A549 (cell line): ENCODE results near the gene AGXT2. TPM values are rescaled to one million over a fixed set of nuclear protein-coding genes. Genes with fewer than 3 reads are reported as not detected.

Source experiments
- ATAC-seq, 2 experiments: fragments of 200-7000 bp in 1 of 2; fragments of >200 bp in 1 of 2; cut with Nextera tagmentation in 1 of 2; cut with Tn5 transposase in 1 of 2; 3 replicates each; pipeline versions ENCODE4 v1.8.0 to v1.9.1; 2018 to 2020; ENCODE audit warnings: mild to moderate bottlenecking in 1 of 2, moderate library complexity in 1 of 2
- CTCF ChIA-PET: fragments of 300-600 bp; sonication (Branson Sonifier 250); formaldehyde crosslinking; extraction: SDS; loops from one replicate; lab custom pipeline; 2021; ENCODE audit warnings: antibody characterized with exemption, inconsistent platforms; lab: Yijun Ruan, JAX
- POLR2A ChIA-PET: fragments of 350-600 bp; formaldehyde crosslinking; extraction: SDS; loops from one replicate; lab custom pipeline; 2021; ENCODE audit warnings: antibody characterized with exemption, inconsistent platforms; lab: Yijun Ruan, JAX
- DNase-seq, 2 experiments: peaks; one replicate each; pipeline versions ENCODE4 v3.0.0 to v3.0.0-alpha.2; 2011 to 2016; ENCODE audit warnings: low read depth in 1 of 2, low spot score in 1 of 2
- FAIRE-seq: peaks from 2 replicates; lab custom pipeline; 2011; peaks lifted over from hg19 to GRCh38; lab: Jason Lieb, UNC
- H3K27ac ChIP-seq, 2 experiments: fragments of >200 bp; sonication (Bioruptor Twin); formaldehyde crosslinking; 3 replicates each; pipeline ENCODE4 v1.5.1; 2016 to 2017
- H3K4me1 ChIP-seq: fragments of >200 bp; sonication (Bioruptor Twin); formaldehyde crosslinking; 3 replicates; pipeline ENCODE4 v1.6.1; 2016
- H3K4me2 ChIP-seq: fragments of >200 bp; sonication (Bioruptor Twin); formaldehyde crosslinking; 3 replicates; pipeline ENCODE4 v1.6.1; 2016
- H3K4me3 ChIP-seq: fragments of >200 bp; sonication (Bioruptor Twin); formaldehyde crosslinking; 3 replicates; pipeline ENCODE4 v1.5.1; 2016
- H3K9me3 ChIP-seq: fragments of >200 bp; sonication (Bioruptor Twin); formaldehyde crosslinking; 3 replicates; pipeline ENCODE4 v1.6.1; 2016
- CEBPB ChIP-seq, 2 experiments: fragments of >200 bp in 1 of 2; sonication (Bioruptor Twin) in 1 of 2; formaldehyde crosslinking in 1 of 2; IDR thresholded peaks; 2 replicates each; pipeline ENCODE4 v1.6.1; 2012 to 2016
- CHD2 ChIP-seq: fragments of 150-350 bp; IDR thresholded peaks from 2 replicates; pipeline ENCODE4 v1.6.1; 2014; ENCODE audit warnings: low read length; ENCODE audit not compliant: partially characterized antibody
- CTCF ChIP-seq: fragments of >200 bp; sonication (Bioruptor Twin); formaldehyde crosslinking; IDR thresholded peaks from 3 replicates; pipeline ENCODE4 v1.5.1; 2016
- FOXS1 ChIP-seq: fragments of 250-450 bp; sonication (Bioruptor Pico); IDR thresholded peaks from 2 replicates; pipeline ENCODE4 v1.5.0; 2020; ENCODE audit warnings: mild to moderate bottlenecking, moderate library complexity
- HDAC2 ChIP-seq: fragments of 200-600 bp; sonication (generic); IDR thresholded peaks from 2 replicates; pipeline ENCODE4 v1.6.1; 2016
- HOXB5 ChIP-seq: fragments of 250-450 bp; sonication (Bioruptor Pico); IDR thresholded peaks from 2 replicates; pipeline ENCODE4 v1.5.0; 2020; ENCODE audit warnings: mild to moderate bottlenecking, moderate library complexity
- JUNB ChIP-seq: fragments of >200 bp; sonication (Bioruptor Twin); formaldehyde crosslinking; IDR thresholded peaks from 2 replicates; pipeline ENCODE4 v1.6.1; 2016
- KDM5A ChIP-seq: fragments of 200-600 bp; sonication (generic); IDR thresholded peaks from 2 replicates; pipeline ENCODE4 v1.6.1; 2016; ENCODE audit warnings: antibody characterized with exemption, mild to moderate bottlenecking
- MAFK ChIP-seq: fragments of 450-650 bp; IDR thresholded peaks from 2 replicates; pipeline ENCODE4 v1.6.1; 2014; ENCODE audit not compliant: partially characterized antibody
- MAZ ChIP-seq: fragments of 150-350 bp; IDR thresholded peaks from 2 replicates; pipeline ENCODE4 v1.6.1; 2014; ENCODE audit warnings: antibody characterized with exemption, low read depth, low read length, borderline replicate concordance
- MYC ChIP-seq: IDR thresholded peaks from 2 replicates; pipeline ENCODE4 v1.6.1; 2012; ENCODE audit warnings: mild to moderate bottlenecking, inconsistent platforms, low read length, improper control_type of control experiment, borderline replicate concordance
- NPAS2 ChIP-seq: fragments of 250-450 bp; sonication (Bioruptor Pico); IDR thresholded peaks from 2 replicates; pipeline ENCODE4 v1.8.0; 2022; ENCODE audit warnings: mild to moderate bottlenecking, moderate library complexity, borderline replicate concordance
- POLR2A ChIP-seq: IDR thresholded peaks from 2 replicates; pipeline ENCODE4 v1.6.1; 2012; ENCODE audit warnings: mild to moderate bottlenecking, low read length
- RFX5 ChIP-seq: fragments of 450-650 bp; IDR thresholded peaks from 2 replicates; pipeline ENCODE4 v1.7.1; 2014; ENCODE audit warnings: antibody characterized with exemption, mild to moderate bottlenecking, moderate library complexity
- RNF2 ChIP-seq: fragments of 200-600 bp; sonication (generic); IDR thresholded peaks from 2 replicates; pipeline ENCODE4 v1.6.1; 2016; ENCODE audit warnings: low read depth, mild to moderate bottlenecking, antibody characterized with exemption, moderate library complexity, borderline replicate concordance
- SMC3 ChIP-seq: fragments of >200 bp; sonication (Bioruptor Twin); formaldehyde crosslinking; IDR thresholded peaks from 3 replicates; pipeline ENCODE4 v1.6.1; 2018; ENCODE audit warnings: inconsistent platforms
- TP53 ChIP-seq: fragments of 250-450 bp; sonication (Bioruptor Pico); IDR thresholded peaks from 2 replicates; pipeline ENCODE4 v1.5.0; 2021; ENCODE audit warnings: mild to moderate bottlenecking, moderate library complexity
- ZC3H11A ChIP-seq: fragments of 450-650 bp; IDR thresholded peaks from 2 replicates; pipeline ENCODE4 v1.6.1; 2014; ENCODE audit warnings: antibody characterized with exemption, mild to moderate bottlenecking
- ZNF302 ChIP-seq: fragments of 250-450 bp; sonication (Bioruptor Pico); IDR thresholded peaks from 2 replicates; pipeline ENCODE4 v1.9.0; 2021; ENCODE audit warnings: inconsistent platforms, mild to moderate bottlenecking, moderate library complexity
- WGBS: methylation state at CpG from one replicate; pipeline ENCODE4 v1.1.6; 2017; ENCODE audit errors: missing lambda C conversion rate; 5-methylcytosine and 5-hydroxymethylcytosine counted together
- polyA plus RNA-seq, 4 experiments: library from polyadenylated mRNA; depleted of rRNA in 3 of 4; stranded (reverse); fragments of >200 nt; fragmentation: RNase III in 1 of 4; extraction: RNeasy Plus Mini Kit Qiagen cat#74134 plus additional on column Dnase treatment in 1 of 4; gene quantifications; 2 replicates in 3 of 4; 3 replicates in 1 of 4; pipeline ENCODE4 v1.2.3, GENCODE V29; 2011 to 2017
- TF ChIP-seq, protein P1 (sequence below): fragments of 250-450 bp; sonication (Bioruptor Pico); IDR thresholded peaks from 2 replicates; pipeline ENCODE4 v1.5.0; 2020; ENCODE audit warnings: low read depth, mild to moderate bottlenecking, moderate library complexity

Gene AGXT2
- polyA plus RNA-seq, 2 of the 4 experiments (the other 2 are of a cell fraction), result not detected

- ChIA-PET POLR2A (no interaction called here), CTCF (no interaction called here)
- TF ChIP-seq ZC3H11A (peak; percentile 78), SMC3 (no peak)
- Histone ChIP-seq H3K27ac (no peak overlapping the region), H3K4me3 (no peak overlapping the region), H3K4me2 (no peak overlapping the region), H3K9me3 (no peaks in the 10 kb centered on the region), H3K4me1 (no peaks in the 10 kb centered on the region)
- no peak for DNase-seq
- ATAC-seq, result no peak
- FAIRE-seq, result no peak
- WGBS, result 27% methylated on average over 7 of the region's 7 CpGs
Measured at GRCh38 chr5:35023391-35024178, 24.2 kb downstream of the AGXT2 start.

- DNase-seq, result no peak
- WGBS, result 10% methylated on average over 4 of the region's 4 CpGs
- CTCF ChIA-PET, result no interaction called here
- Histone ChIP-seq H3K27ac (no peak overlapping the region), H3K4me2 (no peak overlapping the region), H3K4me1 (no peaks in the 10 kb centered on the region), H3K4me3 (no peak overlapping the region), H3K9me3 (no peaks in the 10 kb centered on the region)
- POLR2A ChIA-PET, result no interaction called here
- no peak for FAIRE-seq
- no peak for TF ChIP-seq RFX5
- TF ChIP-seq HDAC2, result no peak
- no peak for TF ChIP-seq JUNB
- no peak for TF ChIP-seq TP53
- no peak for TF ChIP-seq CTCF
- no peak for TF ChIP-seq ZNF302 (CRISPR knock-in tag)
- TF ChIP-seq KDM5A, result no peak
- TF ChIP-seq MAZ, result no peak
- no peak for TF ChIP-seq POLR2A
- no peak for ATAC-seq
Measured at GRCh38 chr5:35016174-35017051, 31.3 kb downstream of the AGXT2 start.

- H3K4me3 ChIP-seq, result no peak overlapping the region
- POLR2A ChIA-PET, result no interaction called here
- no peak for ATAC-seq
- no peak overlapping the region for H3K27ac ChIP-seq
- FAIRE-seq, result no peak
- TF ChIP-seq TP53 (no peak), ZNF302 (CRISPR knock-in tag) (no peak), KDM5A (no peak), RNF2 (no peak), MAFK (no peak), ZC3H11A (no peak), NPAS2 (CRISPR knock-in tag) (no peak)
- WGBS, result 27% methylated on average over 4 of the region's 4 CpGs
- no peak overlapping the region for H3K4me2 ChIP-seq
- no peak for DNase-seq
- no peaks in the 10 kb centered on the region for H3K9me3 ChIP-seq
- CTCF ChIA-PET, result interaction anchor here (2.5 kb wide), 1 partner anchor 12 kb away, joined by 8 read pairs; no protein-coding TSS in a partner anchor
- no peaks in the 10 kb centered on the region for H3K4me1 ChIP-seq
Measured at GRCh38 chr5:35015063-35015462, 32.7 kb downstream of the AGXT2 start.

DNA sequence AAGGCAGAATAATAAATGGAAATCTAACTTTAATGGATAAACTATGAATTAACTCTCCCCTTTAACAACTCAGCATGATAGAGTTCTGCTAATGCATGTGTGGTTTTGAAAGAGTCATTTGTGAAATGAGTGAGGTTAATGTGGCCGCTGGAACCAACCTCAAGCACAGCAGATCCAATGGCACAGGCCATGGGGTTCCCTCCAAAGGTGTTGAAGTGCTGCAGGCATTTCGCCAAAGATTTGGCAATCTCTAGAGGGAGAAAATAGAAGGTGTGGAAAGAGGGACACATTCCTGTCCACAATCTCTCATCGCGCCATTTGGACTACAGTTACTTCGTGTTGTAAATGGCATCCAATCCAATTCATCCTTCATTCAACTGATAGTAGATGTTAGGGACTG lies 35.0 kb downstream of the AGXT2 start:
- no peak for DNase-seq
- WGBS, result 49% methylated on average over 5 of the region's 5 CpGs
- CTCF ChIA-PET, result interaction anchor here (1.5 kb wide), 1 partner anchor 9 kb away, joined by 8 read pairs; no protein-coding TSS in a partner anchor
- TF ChIP-seq HOXB5 (CRISPR knock-in tag) (no peak), MYC (no peak), CHD2 (no peak), CTCF (no peak), CEBPB (IDR thresholded peaks at IDR 0.05) (no peak), FOXS1 (CRISPR knock-in tag) (no peak)
- TF ChIP-seq, protein P1, sequence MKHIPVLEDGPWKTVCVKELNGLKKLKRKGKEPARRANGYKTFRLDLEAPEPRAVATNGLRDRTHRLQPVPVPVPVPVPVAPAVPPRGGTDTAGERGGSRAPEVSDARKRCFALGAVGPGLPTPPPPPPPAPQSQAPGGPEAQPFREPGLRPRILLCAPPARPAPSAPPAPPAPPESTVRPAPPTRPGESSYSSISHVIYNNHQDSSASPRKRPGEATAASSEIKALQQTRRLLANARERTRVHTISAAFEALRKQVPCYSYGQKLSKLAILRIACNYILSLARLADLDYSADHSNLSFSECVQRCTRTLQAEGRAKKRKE (CRISPR knock-in tag), result no peak

More for the DNA sequence above, 35.0 kb downstream of the AGXT2 start:
- POLR2A ChIA-PET, result no interaction called here
- Histone ChIP-seq H3K4me2 (no peak overlapping the region), H3K4me1 (no peaks in the 10 kb centered on the region), H3K27ac (no peak overlapping the region), H3K4me3 (no peak overlapping the region), H3K9me3 (peaks cover 3% of the 10 kb centered on the region; the same call in 1 of the 3 replicates)
- FAIRE-seq (no peak), ATAC-seq (no peak)
